ENCODE results near the gene MRPL48.
"Not testable (repeated sequence)": the region's sequence is repeated elsewhere in the genome, so short reads cannot be mapped to it uniquely, and the experiment has no call there.

Gene MRPL48

DNA sequence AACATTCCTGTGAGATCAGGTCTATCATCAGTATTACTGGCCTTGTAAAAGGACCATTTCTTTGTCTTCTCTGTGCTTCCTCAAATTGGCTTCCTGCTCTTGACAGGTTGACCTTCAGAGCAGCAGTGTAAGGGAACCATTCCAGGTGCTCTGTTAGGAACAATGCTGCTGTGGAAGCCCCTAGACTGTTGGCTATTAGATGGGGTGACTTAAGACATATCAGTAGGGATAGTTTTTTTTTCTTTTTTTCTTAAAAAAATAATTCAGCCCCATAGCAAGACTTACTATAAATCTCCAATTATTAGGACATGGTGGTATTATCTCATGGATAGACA is 51.4 kb downstream of the MRPL48 start:
- DNase-seq (ENCODE audit: low read depth in 2 of 2), result no peak

DNA sequence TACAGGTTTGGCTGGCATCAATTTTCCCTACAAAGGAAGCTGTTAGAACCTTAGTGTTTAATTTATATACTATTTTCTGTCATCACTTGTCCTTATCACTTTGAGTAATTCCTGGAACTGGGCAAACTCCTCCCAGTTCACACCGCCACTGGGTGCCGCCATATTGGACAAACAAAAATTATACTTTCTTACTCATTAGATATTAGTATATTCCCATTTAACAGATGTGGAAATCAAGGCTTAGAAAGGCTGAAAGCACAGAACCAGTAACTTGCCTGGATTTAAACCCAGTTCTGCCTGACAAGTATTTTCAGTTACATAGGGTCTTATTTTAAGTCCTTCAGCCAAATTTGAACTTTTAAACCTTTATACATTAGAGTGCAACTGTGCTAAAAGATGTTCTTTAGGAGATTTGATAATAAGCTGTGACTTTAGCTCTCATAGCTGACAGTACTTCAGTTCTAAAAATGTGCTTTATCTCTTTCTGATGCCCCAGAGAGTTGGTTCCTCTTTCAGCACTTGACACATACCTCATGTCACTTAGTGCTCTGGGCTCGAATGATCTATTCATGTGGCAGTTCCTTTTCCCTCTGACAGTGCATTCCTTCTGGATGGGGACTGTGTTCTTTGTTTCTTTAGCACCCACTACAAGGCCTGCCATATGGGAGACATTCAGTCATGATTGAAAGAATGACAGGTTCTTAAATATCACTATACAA is 63.5 kb downstream of the MRPL48 start:
- no peak for DNase-seq (ENCODE audit: low read depth in 2 of 2)

DNA sequence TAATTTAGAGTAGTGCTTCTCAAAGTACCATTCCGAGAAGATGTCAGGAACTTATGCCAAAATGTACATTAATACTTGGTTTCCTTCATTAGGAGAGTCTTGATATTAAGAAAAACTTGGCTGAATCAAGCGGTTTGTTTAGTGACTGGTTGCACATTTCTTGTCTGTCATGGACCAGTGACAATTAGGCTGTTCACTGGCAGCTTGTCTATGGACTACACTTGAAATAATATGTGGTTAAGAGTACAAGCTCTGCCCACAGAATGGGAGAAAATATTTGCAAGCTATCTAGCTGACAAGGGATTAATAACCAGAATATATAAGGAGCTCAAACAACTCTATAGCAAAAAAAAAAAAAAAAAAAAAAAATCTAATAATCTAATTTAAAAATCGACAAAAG is 64.4 kb downstream of the MRPL48 start:
- DNase-seq (ENCODE audit: low read depth in 2 of 2), result no peak

DNA sequence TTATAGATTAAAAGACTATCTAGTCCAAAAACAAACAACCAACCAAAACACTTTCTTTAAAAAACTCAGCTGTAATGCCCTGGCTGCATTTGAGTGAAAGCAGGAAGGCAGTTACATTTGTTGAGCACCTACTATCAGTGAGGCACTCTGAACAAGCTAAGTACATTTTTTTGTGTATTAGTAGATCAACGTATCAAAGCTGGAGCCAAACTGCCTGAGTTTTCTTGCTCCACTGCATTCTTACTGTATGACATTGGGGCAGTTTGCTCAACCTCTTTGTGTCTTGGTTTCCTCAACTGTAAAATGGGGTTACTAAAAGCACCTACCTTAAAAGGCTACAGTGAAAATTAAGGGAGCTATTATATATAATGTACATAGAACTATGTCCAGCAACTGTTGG is 67.0 kb downstream of the MRPL48 start:
- DNase-seq (ENCODE audit: low read depth in 2 of 2), result no peak

DNA sequence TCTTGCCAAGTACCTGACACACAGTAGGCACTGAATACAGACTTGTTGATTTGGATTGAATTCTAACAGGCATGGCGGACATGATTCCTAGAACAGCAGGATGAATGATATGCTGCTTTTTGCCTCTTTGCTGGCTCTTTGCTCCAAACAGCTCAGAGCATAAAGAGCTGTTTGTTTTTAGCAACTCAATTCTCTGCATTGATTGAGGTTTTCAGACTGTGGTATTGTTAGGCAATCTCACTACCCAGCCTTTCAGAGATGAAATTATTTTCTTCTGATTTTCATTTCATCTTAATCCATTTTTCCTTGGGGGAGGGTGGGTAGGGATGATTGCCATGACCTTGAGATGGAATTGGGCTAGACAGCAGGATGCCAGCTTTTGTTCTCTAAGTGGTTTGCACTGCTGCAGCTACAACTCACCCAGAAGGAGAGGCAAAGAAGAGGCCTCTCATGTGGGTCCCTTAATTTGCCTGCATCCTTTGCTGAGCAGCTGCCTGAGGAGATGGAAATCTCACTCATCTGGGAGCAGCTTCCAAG is 68.4 kb downstream of the MRPL48 start:
- DNase-seq (ENCODE audit: low read depth in 2 of 2), result no peak

DNA sequence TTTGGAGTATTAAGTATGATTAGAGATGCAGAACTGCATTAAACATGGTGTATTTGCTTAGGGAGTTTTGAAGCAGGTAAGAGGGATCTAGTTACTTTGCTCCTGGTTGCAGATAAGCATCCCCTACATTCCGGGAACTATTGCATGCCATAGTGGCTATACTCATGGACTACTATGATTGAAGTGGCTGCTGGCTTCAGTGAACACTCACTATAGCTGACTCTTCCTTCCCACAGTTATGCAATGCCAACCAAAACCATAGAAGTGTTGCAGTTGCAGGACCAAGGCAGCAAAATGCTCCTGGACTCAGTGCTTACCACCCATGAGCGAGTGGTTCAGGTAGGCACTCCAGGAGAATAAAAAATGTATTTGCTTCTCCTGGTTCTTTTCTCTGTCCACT is 72.0 kb downstream of the MRPL48 start:
- DNase-seq (ENCODE audit: low read depth in 2 of 2), result no peak

DNA sequence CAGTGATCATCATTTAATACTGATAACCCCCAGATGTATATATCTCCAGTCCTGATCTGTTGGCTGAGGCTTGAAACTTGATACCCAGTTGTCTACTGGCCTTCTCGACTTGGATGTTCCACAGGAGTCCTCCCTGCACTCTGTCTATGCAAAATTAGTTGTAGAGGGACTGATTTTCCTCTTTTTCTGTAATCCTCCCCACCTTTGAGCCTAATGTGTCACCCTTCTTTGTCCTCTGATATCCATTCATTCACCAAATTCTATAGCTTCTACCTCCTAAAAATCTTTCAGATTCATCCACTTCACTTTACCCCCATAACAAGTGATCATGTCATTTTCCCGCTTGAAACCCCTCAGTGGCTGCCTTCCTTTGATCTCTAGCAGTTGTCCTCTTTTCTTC is 72.5 kb downstream of the MRPL48 start:
- DNase-seq (ENCODE audit: low read depth in 2 of 2), result no peak

DNA sequence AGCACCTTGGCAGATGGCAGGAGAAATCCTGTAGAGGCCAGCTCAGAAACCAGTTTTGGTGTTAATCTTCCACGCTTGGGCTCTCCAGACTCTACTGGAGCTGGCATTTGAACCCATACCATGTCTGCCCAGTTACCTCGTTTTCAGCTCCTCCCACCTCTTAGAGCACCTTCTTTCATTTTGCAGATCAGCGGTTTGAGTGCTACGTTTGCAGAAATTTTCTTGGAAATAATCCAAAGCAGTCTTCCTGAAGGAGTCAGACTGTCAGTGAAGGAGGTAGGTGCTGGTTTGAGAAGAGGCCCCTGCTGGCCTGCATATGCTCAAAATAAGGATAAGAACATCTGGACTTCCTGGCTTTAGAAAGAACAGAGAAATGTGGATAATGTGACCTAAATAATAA is 75.3 kb downstream of the MRPL48 start:
- DNase-seq (ENCODE audit: low read depth in 2 of 2), result no peak

DNA sequence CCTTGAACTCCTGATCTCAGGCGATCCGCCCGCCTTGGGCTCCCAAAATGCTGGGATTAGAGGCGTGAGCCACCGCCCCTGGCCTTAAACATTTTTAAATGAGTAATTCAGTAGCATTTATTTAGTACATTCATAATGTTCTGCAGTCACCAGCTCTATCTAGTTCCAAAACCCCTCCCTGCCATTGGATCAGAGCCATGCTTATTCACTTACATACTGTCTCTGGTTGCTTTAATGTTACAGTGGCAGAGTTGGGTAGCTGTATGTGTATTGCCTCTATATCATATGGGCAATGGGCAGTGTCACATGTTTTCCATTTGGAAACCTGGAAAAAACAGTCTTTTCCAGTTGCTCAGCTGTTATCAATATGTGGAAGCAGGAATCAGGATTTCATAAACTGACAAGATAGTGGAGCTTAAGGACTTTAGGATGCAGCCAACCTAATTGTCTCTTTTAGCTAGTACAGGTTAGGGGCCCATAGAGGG is 78.5 kb downstream of the MRPL48 start:
- no peak for DNase-seq (ENCODE audit: low read depth in 2 of 2)

DNA sequence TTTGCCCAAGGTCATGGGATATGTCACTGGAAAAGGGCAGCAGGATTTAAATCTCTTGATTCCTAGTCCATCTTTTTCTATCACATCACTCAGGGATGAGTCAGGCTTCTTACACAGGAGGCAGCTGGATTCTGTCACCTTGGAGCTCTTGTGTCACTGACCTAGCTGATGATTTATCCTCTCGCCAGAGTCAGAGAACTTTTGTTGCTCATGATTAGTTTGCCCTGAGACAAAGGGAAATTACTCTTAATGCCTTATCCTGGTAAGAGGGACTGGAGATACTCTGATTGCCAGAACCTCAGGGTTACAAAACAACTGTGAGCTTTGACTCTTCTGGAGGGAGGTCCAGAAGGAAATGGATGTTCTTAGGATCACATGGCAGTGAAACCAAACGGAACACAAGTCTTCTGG is 78.9 kb downstream of the MRPL48 start:
- no peak for DNase-seq (ENCODE audit: low read depth in 2 of 2)

DNA sequence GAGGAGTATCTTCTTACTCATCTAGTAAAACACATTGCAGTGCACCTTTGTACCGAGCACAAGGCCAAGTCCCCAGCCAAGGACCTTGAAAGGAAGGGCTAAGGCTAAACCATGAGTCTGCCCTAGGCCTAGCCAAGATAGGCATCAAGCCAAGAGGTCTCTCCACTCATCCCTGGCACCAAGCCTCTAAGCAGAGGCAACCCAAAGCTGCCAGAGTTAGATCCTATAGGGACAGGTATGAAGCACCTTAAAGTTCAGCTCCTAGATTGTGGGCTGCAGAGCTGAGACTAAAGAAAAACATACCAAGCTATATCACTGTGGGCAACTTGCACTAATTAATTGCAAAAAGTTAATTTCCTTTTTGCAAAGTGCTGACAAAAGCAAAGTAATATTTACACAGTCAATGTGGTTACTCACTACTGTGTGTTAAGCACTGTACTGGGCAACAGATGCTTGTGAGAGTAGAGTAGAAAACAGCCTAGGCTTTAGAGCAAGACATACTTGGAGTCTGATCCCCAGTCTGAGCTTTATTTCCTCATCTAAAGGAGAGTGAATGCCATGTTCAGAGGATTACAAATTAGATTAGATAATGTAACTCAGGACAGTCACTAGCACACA is 81.8 kb downstream of the MRPL48 start:
- no peak for DNase-seq (ENCODE audit: low read depth in 2 of 2)

DNA sequence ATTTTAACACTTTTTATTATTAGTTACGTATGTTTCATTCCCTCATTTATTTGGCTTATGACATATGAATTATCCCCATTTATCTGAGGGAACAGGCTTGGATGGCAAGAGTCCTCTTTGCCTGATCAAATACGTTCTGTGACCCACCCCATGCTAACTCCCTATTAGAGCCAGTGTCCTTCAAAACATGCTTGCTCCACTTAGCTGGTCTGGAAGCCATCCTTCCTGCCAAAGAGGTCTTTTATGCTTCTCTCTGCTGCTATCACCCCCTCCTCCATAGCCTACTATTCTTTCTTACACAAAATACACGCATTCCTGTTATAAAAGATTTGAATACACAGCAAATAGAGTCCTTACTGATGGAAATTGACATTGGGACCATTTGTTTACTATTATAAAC is 82.6 kb downstream of the MRPL48 start:
- no peak for DNase-seq (ENCODE audit: low read depth in 2 of 2)

DNA sequence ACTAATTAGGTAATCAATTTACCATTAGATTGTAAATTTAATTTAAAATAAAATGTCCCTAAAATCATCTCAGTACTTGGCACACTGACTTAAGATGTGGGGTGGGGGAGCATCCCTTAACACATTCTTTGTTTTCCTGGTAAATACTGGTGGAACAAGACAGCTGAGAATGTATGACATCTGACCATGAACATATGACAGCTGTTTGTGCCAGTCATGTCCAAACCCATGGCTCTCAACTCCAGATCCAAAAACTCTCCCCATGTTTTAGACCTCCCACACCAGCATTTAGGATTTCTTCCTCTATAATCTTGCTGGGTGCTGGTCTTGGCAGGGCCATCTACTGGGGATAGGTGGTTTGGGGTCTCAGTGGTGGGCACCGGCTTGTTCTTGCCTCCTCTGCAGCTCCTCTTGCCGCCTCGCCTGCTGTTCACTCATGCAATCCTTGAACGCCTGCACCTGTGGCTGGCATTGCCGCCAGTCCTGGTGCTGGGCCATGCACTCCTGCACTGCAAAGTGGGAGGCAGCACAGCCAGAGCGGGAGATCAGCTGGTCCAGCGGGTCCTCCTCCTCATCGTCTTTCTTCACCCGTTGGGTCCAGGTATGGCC is 85.2 kb downstream of the MRPL48 start:
- DNase-seq (ENCODE audit: low read depth in 2 of 2), result no peak

DNA sequence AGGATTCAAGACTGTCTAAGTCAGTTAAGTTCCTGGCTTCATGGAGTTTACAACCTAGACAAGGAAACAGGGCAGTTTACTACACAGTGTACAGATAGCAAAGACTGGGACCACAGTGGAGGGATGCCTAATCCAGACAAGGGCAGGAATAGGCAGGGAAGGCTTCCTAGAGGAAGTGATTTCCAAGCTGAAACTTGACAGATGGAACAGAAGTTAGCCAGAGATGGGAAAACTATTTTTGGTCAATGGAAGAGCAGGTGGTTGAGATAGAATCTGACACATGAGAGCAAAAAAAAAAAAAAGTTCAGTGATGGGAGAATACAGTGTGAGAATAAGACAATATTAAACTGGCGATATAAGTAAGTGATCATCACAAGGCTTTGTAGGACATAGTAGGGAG is 87.7 kb downstream of the MRPL48 start:
- no peak for DNase-seq (ENCODE audit: low read depth in 2 of 2)

DNA sequence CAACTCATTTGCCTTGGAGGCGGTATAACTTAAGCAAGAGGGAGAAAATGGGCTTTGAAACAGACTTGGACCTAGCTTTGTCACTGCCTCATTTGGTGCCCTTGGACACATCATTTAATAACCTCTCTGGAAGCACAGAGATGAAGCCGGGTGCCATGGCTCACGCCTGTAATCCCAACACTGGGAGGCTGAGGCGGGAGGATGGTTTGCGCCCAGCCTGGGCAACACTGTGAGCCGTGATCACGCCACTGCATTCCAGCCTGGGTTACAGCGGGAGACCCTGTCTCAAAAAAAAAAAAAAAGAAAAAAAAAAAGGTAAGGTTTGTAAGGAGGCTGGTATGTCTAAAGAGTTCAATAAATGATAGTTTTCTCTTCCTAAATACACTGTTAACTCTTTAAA is 88.2 kb downstream of the MRPL48 start:
- no peak for DNase-seq (ENCODE audit: low read depth in 2 of 2)

DNA sequence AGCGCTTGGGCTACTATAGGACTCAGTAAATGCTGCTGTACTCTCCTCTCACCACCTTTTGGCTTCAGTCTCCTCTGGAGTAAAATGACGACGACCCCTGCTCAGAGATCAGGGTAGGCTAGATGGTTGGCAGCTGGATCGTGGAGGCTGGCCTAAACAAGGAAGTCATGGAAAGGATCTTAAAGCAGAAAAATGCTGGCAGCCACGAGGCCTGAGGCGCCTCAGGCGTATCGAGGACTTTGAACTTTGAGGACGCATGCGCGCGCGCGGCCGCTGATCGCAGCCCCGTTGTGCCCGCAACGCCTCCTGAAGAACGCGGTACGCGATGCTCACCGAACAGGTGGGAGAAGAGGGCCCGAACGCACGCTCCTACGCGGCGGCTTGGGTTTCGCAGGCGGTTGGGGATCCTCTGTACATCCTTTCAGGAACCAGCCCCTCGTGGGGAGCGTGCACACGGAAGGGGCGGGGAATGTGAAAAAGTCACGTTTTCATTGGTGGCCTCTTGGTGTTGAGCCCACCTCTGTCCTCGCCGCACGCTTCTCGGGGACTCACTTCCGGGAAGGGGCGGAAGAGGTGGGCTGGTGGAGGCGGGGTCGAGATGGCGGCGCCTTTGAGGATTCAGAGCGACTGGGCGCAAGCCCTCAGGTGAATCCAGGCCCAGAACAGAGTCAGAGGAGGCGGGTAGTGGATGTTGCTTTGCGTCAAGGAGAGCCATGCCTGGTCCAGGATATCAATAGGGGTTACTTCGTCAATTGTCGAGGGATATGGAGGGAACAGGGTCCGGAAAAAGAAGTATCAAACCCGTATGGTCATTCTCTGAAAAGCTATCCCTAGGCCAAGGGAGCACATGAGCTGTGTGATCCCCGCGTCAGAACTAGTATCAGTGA is 89.0 kb downstream of the MRPL48 start, which contains the start of the genes COA4 and PAAF1:
Gene COA4 (minus strand): TSS at position 423 of the 887 bp plus-strand sequence. CDS start 3,468 bp downstream, outside the sequence.
Gene PAAF1 (plus strand): TSS at position 576 of the 887 bp plus-strand sequence. CDS start 23 bp downstream, at position 599.
- peak; percentile 90 to 94 for DNase-seq (ENCODE audit: low read depth in 2 of 2)

DNA sequence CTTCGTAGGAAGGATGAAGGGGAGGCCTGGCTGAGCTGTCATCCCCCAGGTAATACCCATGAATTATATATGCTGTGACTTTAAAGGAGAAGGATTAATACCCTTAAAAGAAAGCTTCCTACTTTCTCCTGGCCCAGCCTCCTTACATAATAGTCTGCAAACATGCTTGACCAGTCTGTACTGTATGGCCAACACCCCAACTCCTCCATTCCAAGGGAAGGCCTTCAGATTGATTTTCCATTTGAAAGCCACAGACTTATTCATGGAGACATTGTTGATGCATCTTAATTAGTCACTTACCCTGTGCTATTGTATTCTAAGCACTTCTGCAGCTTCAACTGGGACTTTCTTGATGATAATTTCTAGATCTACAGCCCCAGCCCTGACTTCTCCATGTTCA is 91.1 kb downstream of the MRPL48 start:
- DNase-seq (ENCODE audit: low read depth in 2 of 2), result no peak

DNA sequence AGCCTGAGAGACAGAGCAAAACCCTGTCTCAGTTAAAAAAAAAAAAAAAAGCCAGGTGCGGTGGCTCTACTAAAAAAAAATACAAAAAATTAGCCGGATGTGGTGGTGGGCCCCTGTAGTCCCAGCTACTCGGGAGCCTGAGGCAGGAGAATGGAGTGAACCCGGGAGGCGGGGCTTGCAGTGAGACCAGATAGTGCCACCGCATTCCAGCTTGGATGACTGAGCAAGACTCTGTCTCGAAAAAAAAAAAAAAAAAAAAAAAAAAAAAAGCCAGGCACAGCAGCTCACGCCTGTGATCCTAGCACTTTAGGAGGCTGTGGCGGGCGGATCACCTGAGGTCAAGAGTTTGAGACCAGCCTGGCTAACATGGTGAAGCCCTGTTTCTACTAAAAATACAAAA is 92.8 kb downstream of the MRPL48 start:
- DNase-seq (ENCODE audit: low read depth in 2 of 2), result not testable (repeated sequence)

DNA sequence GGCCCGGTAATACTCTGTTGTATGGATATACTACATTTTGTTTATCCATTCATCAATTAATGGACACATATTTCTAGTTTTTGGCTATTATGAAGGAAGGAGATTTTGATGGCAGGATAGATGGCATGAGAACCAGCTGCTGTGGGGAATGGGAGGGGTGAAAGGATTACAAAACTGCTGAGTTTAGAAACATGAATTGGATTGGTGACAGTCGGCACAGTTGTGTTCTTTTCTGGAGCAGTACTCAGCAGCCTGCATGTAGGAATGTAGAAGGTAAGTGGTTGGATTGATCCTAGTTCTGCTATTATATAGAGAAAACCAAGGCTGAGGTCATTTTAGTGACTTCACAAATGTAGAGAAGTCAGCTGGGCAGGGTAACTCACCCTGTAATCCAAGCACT is 96.2 kb downstream of the MRPL48 start:
- no peak for DNase-seq (ENCODE audit: low read depth in 2 of 2)

DNA sequence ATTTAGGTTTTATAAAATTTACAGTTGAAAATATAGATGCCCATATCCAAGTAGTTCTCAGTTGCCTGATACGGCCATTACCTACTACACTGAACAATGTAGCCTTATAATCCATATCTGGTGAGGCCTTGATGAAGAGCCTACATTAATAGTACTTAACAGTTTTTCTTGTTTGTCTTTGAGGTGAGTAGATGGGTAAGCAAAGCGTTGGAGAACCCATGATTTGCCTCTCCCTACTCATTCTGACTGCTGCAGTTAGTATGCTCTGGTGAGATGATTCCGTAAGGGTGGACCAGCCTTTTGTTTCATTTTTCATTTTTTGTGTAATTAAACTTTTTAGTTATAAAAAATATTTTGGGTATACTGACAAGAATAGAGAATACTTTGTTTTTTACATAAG is 100.6 kb downstream of the MRPL48 start:
- no peak for DNase-seq (ENCODE audit: low read depth in 2 of 2)

DNA sequence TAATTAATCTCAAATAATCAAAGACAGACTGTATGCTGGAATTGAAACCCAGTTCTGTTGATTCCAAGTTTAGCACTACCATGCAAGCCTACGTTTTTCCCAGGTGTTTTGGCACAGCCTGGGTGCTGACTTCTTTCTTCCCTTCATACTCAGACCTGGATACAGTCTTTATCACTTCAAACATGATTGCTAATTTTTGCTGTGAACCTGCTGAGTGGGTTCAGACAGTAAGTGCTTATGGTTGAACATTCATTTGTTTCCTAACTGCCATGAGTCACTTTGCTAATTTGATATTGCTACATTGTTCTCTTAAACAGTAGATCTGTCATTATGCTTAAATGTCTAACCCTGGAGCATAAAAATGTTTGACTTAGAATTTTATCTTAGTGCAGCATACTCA is 101.3 kb downstream of the MRPL48 start:
- DNase-seq (ENCODE audit: low read depth in 2 of 2), result no peak

DNA sequence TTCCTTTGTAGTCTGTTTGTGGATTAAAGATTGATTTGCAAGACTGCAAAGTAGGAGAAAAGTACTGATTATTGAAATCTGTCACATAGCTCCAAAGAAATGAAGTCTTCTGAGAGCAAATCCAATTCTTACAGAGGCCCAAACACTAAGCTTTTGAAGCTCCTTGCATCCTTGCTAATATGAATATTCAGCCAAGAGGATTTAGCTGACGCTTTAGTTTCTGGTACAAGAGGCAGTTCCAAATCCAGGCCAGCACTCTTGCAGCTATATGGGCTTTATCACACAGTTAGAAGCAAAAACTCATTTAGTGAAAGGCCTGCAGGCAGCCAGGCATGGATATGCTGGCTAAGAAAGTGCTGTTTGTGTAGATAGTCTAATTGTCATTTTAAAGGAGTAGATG is 101.9 kb downstream of the MRPL48 start:
- DNase-seq (ENCODE audit: low read depth in 2 of 2), result no peak
